Activated naive CD4-positive, alpha-beta T cell treated with anti-CD3 and anti-CD28 coated beads for 36 hours (primary cell): ENCODE results near the gene DOCK1. TPM values are rescaled to one million over a fixed set of nuclear protein-coding genes. Genes with fewer than 3 reads are reported as not detected.
A peak's percentile ranks its signal among the peaks of the same experiment; 100 is the strongest.
"Not testable (repeated sequence)": the region's sequence is repeated elsewhere in the genome, so short reads cannot be mapped to it uniquely, and the experiment has no call there.

Experiments used
- CTCF ChIA-PET: fragments of 350-600 bp; sonication (Branson Sonifier 250); formaldehyde crosslinking; loops from one replicate; lab custom pipeline; 2021; ENCODE audit warnings: antibody characterized with exemption; lab: Charles Lee
- DNase-seq: peaks from one replicate; pipeline ENCODE4 v3.0.0-alpha.2; 2020
- H3K27ac Mint-ChIP-seq: one replicate; pipeline ENCODE4 v1.8.0; 2021; ENCODE audit warnings: mild to moderate bottlenecking, mixed read lengths
- H3K27me3 Mint-ChIP-seq: one replicate; pipeline ENCODE4 v1.8.0; 2021; ENCODE audit warnings: low read depth, mixed read lengths
- H3K36me3 Mint-ChIP-seq: one replicate; pipeline ENCODE4 v1.8.0; 2021; ENCODE audit warnings: low read depth, mixed read lengths
- H3K4me1 Mint-ChIP-seq: one replicate; pipeline ENCODE4 v1.8.0; 2021; ENCODE audit warnings: low read depth, mixed read lengths
- H3K4me3 Mint-ChIP-seq: one replicate; pipeline ENCODE4 v1.8.0; 2021; ENCODE audit warnings: mild to moderate bottlenecking, moderate library complexity, mixed read lengths
- H3K9me3 Mint-ChIP-seq: one replicate; pipeline ENCODE4 v1.8.0; 2021; ENCODE audit warnings: mixed read lengths
- intact Hi-C: fragments of 100-400 bp; cut with micrococcal nuclease; formaldehyde crosslinking; loops from one replicate; pipeline ENCODE4 v1.15.1; 2023
- total RNA-seq, 2 experiments: library from RNA; stranded (reverse); gene quantifications; one replicate each; pipeline ENCODE4 v1.2.3, GENCODE V29; 2021

DOCK1 gene
- total RNA-seq, 2 experiments from 2014 or later = 0.49 to 0.72 TPM

GRCh38 chr10:126889421-126889820 is 15.8 kb upstream of the DOCK1 start:
- intact Hi-C loops = no loop called here

GRCh38 chr10:126890797-126891196 is 14.4 kb upstream of the DOCK1 start:
- H3K27ac Mint-ChIP-seq, DNase-seq, intact Hi-C loops, H3K36me3 Mint-ChIP-seq, H3K27me3 Mint-ChIP-seq, CTCF ChIA-PET, H3K9me3 Mint-ChIP-seq, H3K4me1 Mint-ChIP-seq, H3K4me3 Mint-ChIP-seq: not testable (repeated sequence)

More at GRCh38 chr10:126889421-126889820, 15.8 kb upstream of the DOCK1 start:
- DNase-seq = no peak
- Mint-ChIP-seq H3K27me3 (no peaks in the 10 kb centered on the region), H3K9me3 (peaks cover 5% of the 10 kb centered on the region), H3K4me3 (no peak overlapping the region), H3K36me3 (no peaks in the 10 kb centered on the region), H3K4me1 (no peaks in the 10 kb centered on the region), H3K27ac (no peak overlapping the region)
- CTCF ChIA-PET = no interaction called here

DNA sequence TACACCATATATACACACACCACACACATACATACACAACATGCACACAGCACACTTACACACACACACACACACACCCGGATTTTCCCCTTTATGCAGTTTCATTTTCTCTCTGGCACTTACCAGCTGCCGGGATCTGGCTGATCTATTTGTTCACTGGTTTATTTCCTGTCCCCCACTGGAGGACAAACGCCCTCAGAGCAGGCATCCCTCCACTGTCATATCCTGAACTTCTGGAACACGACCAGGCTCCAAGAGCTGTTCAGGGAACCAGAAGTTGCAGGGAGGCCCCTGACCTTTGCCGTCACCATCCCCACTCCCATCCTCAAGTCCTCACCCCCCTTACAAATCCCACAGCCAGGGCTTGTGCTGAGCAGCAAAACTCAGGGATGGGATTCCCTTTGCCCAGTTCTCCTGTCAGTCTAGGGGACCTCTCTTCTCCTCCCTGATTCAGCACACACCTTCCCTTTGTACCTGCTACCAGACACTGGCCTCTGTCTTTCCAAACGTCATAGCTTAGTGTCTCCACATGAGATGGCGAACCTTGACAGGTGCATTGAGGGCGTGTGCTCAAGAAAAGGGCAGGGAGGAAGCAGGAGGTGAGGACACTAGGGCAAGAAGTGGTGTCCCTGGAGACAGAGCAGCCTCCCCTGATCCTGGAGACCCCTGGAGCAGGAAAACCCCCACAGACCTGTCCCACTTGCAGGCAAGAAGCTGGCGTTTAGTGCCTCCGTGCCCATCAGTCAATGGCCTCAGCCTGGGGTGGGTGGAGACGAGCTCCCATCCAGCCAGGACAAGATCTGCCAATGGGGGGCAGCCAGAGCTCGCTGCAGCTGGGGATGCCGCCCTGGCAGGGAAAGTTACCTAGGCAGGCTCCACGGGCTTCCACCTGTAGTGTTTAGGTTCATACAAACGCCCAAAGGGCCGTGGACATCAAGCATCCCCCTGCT is 12.7 kb upstream of the DOCK1 start:
- no peak overlapping the region for H3K27ac Mint-ChIP-seq
- peaks cover 6% of the 10 kb centered on the region for H3K9me3 Mint-ChIP-seq
- no peaks in the 10 kb centered on the region for H3K36me3 Mint-ChIP-seq
- H3K27me3 Mint-ChIP-seq = peaks cover 5% of the 10 kb centered on the region
- no peak overlapping the region for H3K4me3 Mint-ChIP-seq
- intact Hi-C loops = no loop called here
- DNase-seq = no peak
- no peaks in the 10 kb centered on the region for H3K4me1 Mint-ChIP-seq
- CTCF ChIA-PET = no interaction called here

DNA sequence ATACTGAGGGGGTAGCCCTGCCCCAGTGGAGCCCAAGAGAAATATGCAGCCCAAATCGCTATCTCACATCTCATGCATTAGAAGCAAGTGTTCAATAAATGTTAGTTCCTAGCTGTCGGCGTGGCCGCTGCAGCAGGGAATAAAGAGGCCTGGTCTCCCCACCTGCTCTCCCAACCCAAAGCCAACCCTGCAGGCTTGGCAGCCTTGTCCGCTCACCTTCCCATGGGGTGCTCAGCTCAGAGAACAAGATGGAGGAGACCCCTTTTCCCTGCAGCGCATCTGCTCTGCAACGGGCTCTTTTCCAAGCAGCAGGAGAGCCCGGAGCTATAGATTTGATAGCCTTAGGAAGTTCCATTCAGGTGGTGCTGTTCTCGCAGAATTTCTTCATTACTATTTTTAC is 12.0 kb upstream of the DOCK1 start:
- peaks cover 11% of the 10 kb centered on the region for H3K9me3 Mint-ChIP-seq
- H3K27me3 Mint-ChIP-seq = peaks cover 5% of the 10 kb centered on the region
- no peak overlapping the region for H3K27ac Mint-ChIP-seq
- no peaks in the 10 kb centered on the region for H3K4me1 Mint-ChIP-seq
- no peaks in the 10 kb centered on the region for H3K36me3 Mint-ChIP-seq
- intact Hi-C loops = no loop called here
- CTCF ChIA-PET = no interaction called here
- H3K4me3 Mint-ChIP-seq = no peak overlapping the region
- no peak for DNase-seq

DNA sequence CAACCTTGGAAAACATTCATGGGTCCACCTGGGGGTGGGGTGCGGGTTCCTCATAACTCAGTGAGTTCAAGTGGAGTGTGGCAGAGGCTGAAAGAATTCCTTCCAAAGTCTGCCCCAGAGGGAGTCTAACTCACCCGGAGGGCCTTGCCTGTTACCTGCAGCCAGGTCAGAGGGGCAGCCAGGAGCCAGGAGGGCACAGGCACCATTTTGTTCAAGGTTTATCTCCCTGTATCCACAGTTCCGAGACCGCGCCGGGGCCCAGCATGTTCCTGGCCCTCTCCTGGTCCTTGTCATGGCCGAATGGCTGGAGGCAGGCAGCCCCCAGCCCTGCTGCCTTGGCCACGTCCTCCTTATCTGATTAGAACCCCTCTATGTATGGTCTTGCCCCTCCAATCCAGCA is 11.4 kb upstream of the DOCK1 start:
- CTCF ChIA-PET = interaction anchor here (0.6 kb wide), 1 partner anchor 1293 kb away, joined by 3 read pairs; no protein-coding TSS in a partner anchor
- intact Hi-C loops = no loop called here
- Mint-ChIP-seq H3K27me3 (peaks cover 5% of the 10 kb centered on the region), H3K4me1 (no peaks in the 10 kb centered on the region), H3K27ac (no peak overlapping the region), H3K9me3 (peaks cover 17% of the 10 kb centered on the region), H3K4me3 (no peak overlapping the region), H3K36me3 (no peaks in the 10 kb centered on the region)
- DNase-seq = no peak

GRCh38 chr10:126895214-126895781 is 9.9 kb upstream of the DOCK1 start:
- CTCF ChIA-PET = no interaction called here
- intact Hi-C loops = no loop called here
- no peak for DNase-seq
- Mint-ChIP-seq H3K4me1 (no peaks in the 10 kb centered on the region), H3K36me3 (no peaks in the 10 kb centered on the region), H3K9me3 (peaks cover 26% of the 10 kb centered on the region), H3K27me3 (peaks cover 5% of the 10 kb centered on the region), H3K4me3 (no peak overlapping the region), H3K27ac (no peak overlapping the region)

DNA sequence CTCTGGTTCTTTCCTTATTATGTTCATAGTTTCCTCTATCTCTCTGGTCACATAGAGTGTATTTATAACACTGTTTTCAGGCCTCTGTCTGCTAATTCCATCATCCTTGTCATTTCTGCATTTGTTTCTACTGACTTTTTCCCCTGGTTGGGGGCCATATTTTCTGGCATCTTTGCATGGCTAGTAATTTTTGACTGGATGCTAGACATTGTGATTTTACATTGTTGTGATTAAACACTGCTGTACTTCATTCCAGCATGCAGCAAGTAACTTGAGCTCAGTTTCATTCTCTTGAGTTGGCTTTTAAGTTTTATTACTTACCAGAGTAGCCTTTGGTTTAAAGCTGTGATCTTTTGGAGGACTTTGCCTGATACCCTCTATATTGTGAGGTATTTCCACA is 6.8 kb upstream of the DOCK1 start:
- no peaks in the 10 kb centered on the region for H3K4me1 Mint-ChIP-seq
- H3K27ac Mint-ChIP-seq = no peak overlapping the region
- peaks cover 21% of the 10 kb centered on the region for H3K9me3 Mint-ChIP-seq
- H3K27me3 Mint-ChIP-seq = peaks cover 14% of the 10 kb centered on the region
- CTCF ChIA-PET = no interaction called here
- H3K36me3 Mint-ChIP-seq = no peaks in the 10 kb centered on the region
- intact Hi-C loops = no loop called here
- no peak for DNase-seq
- no peak overlapping the region for H3K4me3 Mint-ChIP-seq

GRCh38 chr10:126899529-126899928 is 5.7 kb upstream of the DOCK1 start:
- H3K36me3 Mint-ChIP-seq, DNase-seq, intact Hi-C loops, H3K4me1 Mint-ChIP-seq, CTCF ChIA-PET, H3K27ac Mint-ChIP-seq, H3K4me3 Mint-ChIP-seq: not testable (repeated sequence)
- peaks cover 23% of the 10 kb centered on the region for H3K27me3 Mint-ChIP-seq
- H3K9me3 Mint-ChIP-seq = peaks cover 21% of the 10 kb centered on the region

DNA sequence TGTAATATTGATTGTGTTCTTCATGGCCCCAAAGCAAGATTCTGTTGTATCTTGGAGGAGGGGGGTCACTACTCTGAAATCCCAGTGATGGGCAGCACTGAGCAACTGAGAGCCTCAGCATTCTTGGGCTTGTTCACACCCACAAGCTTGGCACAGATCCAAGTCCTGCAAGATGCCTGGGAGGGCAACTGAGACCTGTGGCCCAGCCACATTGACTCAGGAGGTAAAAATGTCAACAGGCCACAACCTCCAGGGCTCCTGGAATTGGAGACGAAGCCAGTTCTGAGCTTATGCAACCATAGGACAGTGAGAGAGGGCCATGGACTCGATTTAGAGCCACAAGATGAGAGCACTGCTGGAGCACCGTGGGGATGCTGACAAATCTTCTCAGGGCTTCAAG is 3.1 kb upstream of the DOCK1 start:
- DNase-seq = no peak
- peaks cover 21% of the 10 kb centered on the region for H3K9me3 Mint-ChIP-seq
- H3K4me1 Mint-ChIP-seq = peaks cover 6% of the 10 kb centered on the region
- no peak overlapping the region for H3K4me3 Mint-ChIP-seq
- H3K36me3 Mint-ChIP-seq = no peaks in the 10 kb centered on the region
- intact Hi-C loops = no loop called here
- H3K27me3 Mint-ChIP-seq = peaks cover 34% of the 10 kb centered on the region
- CTCF ChIA-PET = no interaction called here
- no peak overlapping the region for H3K27ac Mint-ChIP-seq

GRCh38 chr10:126903656-126904360 is 1.4 kb upstream of the DOCK1 start:
- no peak overlapping the region for H3K27ac Mint-ChIP-seq
- CTCF ChIA-PET = no interaction called here
- no peak overlapping the region for H3K4me3 Mint-ChIP-seq
- peaks cover 9% of the 10 kb centered on the region for H3K9me3 Mint-ChIP-seq
- intact Hi-C loops = no loop called here
- H3K4me1 Mint-ChIP-seq = peaks cover 6% of the 10 kb centered on the region
- no peak for DNase-seq
- H3K36me3 Mint-ChIP-seq = no peaks in the 10 kb centered on the region
- H3K27me3 Mint-ChIP-seq = peaks cover 36% of the 10 kb centered on the region

- intact Hi-C loops = no loop called here
- H3K27ac Mint-ChIP-seq = peak overlapping the region; percentile 56
- H3K4me3 Mint-ChIP-seq = no peak overlapping the region
- no peak for DNase-seq
- CTCF ChIA-PET = no interaction called here
- H3K36me3 Mint-ChIP-seq = no peaks in the 10 kb centered on the region
- H3K9me3 Mint-ChIP-seq = peaks cover 4% of the 10 kb centered on the region
- H3K4me1 Mint-ChIP-seq = peaks cover 6% of the 10 kb centered on the region
- H3K27me3 Mint-ChIP-seq = peaks cover 36% of the 10 kb centered on the region
Measured at GRCh38 chr10:126904516-126904817, 761 bp upstream of the DOCK1 start.

- intact Hi-C loops = no loop called here
- Mint-ChIP-seq H3K4me1 (peaks cover 6% of the 10 kb centered on the region), H3K4me3 (peak overlapping the region; percentile 38), H3K9me3 (no peaks in the 10 kb centered on the region), H3K27me3 (peaks cover 36% of the 10 kb centered on the region), H3K36me3 (no peaks in the 10 kb centered on the region), H3K27ac (no peak overlapping the region)
- no peak for DNase-seq
- CTCF ChIA-PET = no interaction called here
Measured at GRCh38 chr10:126905776-126906703, 812 bp downstream of the DOCK1 start.
